Upper lobe of right lung (tissue), 1 donor: ENCODE data around the gene TXNDC15. TPM values are rescaled to one million over a fixed set of nuclear protein-coding genes. Genes with fewer than 3 reads are reported as not detected.

Experiments
- ATAC-seq: fragments of 200-7000 bp; cut with Tn5 transposase; one replicate; pipeline ENCODE4 v1.9.1; 2020; ENCODE audit warnings: mild to moderate bottlenecking, moderate library complexity
- DNase-seq: peaks from one replicate; pipeline ENCODE4 v3.0.0-alpha.2; 2020
- H3K27ac ChIP-seq: fragments of 200-600 bp; one replicate; pipeline ENCODE4 v1.8.0; 2022
- H3K27me3 ChIP-seq: fragments of 200-600 bp; one replicate; pipeline ENCODE4 v1.8.0; 2022; ENCODE audit warnings: mild to moderate bottlenecking
- H3K36me3 ChIP-seq: fragments of 200-600 bp; one replicate; pipeline ENCODE4 v1.8.0; 2022
- H3K4me1 ChIP-seq: fragments of 200-600 bp; one replicate; pipeline ENCODE4 v1.8.0; 2022
- H3K4me3 ChIP-seq: fragments of 200-600 bp; one replicate; pipeline ENCODE4 v1.8.0; 2022; ENCODE audit warnings: mild to moderate bottlenecking
- H3K9me3 ChIP-seq: fragments of 200-600 bp; one replicate; pipeline ENCODE4 v1.8.0; 2022
- intact Hi-C: fragments of 100-400 bp; cut with DNase I; formaldehyde crosslinking; loops from one replicate; pipeline ENCODE4 v1.11.0; 2022
- total RNA-seq: library from RNA; stranded (reverse); fragmentation: NEBNext Ultra II Directional; extraction: Animal tissue kit (Norgen Biotek cat#: 25700); gene quantifications from one replicate; pipeline ENCODE4 v1.2.1, GENCODE V29; 2021
- TF ChIP-seq, protein P1 (sequence below): fragments of 200-600 bp; IDR thresholded peaks from one replicate; pipeline ENCODE4 v1.8.0; 2022; ENCODE audit warnings: antibody characterized with exemption
- donor health status: DM: no; HTN: yes; CAD: no; lungs with severe emphysema.

The TXNDC15 gene
- total RNA-seq, 1 donor from 2014 or later, result 60.6 TPM

DNA sequence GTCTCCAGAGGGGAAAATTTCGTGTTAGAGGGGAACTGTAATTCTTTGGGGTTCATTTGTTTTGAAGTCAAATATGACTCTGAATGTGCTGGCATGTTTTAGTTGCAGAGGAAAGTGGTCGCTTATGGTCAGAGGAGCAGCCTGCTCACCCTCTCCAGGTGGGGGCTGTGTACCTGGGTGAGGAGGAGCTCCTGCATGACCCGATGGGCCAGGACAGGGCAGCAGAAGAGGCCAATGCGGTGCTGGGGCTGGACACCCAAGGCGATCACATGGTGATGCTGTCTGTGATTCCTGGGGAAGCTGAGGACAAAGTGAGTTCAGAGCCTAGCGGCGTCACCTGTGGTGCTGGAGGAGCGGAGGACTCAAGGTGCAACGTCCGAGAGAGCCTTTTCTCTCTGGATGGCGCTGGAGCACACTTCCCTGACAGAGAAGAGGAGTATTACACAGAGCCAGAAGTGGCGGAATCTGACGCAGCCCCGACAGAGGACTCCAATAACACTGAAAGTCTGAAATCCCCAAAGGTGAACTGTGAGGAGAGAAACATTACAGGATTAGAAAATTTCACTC is 13.5 kb downstream of the TXNDC15 start:
- intact Hi-C loops, result no loop called here
- H3K36me3 ChIP-seq, result peaks cover 31% of the 10 kb centered on the region
- peak; percentile 17 for ATAC-seq
- no peaks in the 10 kb centered on the region for H3K9me3 ChIP-seq
- no peaks in the 10 kb centered on the region for H3K27me3 ChIP-seq
- H3K4me3 ChIP-seq, result no peak overlapping the region
- H3K27ac ChIP-seq, result no peak overlapping the region
- no peak for DNase-seq
- TF ChIP-seq, protein P1, sequence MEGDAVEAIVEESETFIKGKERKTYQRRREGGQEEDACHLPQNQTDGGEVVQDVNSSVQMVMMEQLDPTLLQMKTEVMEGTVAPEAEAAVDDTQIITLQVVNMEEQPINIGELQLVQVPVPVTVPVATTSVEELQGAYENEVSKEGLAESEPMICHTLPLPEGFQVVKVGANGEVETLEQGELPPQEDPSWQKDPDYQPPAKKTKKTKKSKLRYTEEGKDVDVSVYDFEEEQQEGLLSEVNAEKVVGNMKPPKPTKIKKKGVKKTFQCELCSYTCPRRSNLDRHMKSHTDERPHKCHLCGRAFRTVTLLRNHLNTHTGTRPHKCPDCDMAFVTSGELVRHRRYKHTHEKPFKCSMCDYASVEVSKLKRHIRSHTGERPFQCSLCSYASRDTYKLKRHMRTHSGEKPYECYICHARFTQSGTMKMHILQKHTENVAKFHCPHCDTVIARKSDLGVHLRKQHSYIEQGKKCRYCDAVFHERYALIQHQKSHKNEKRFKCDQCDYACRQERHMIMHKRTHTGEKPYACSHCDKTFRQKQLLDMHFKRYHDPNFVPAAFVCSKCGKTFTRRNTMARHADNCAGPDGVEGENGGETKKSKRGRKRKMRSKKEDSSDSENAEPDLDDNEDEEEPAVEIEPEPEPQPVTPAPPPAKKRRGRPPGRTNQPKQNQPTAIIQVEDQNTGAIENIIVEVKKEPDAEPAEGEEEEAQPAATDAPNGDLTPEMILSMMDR, result no peak
- H3K4me1 ChIP-seq, result no peaks in the 10 kb centered on the region

DNA sequence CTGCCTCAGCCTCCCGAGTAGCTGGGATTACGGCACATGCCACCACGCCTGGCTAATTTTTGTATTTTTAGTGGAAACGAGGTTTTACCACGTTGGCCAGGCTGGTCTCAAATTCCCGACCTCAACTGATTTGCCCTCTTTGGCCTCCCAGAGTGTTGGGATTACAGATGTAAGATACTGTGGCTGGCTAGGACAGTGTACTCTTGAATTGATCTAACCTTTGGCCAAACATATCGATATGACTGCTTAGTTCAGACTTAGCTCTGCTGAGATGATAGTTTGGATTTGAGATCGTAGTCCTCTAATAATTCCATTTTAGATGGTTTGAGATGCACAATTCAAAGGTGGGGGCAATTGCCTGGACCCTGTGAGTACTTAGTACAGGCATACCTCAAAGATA is 15.2 kb downstream of the TXNDC15 start:
- no peak overlapping the region for H3K4me3 ChIP-seq
- ATAC-seq (no peak), DNase-seq (no peak)
- no peaks in the 10 kb centered on the region for H3K27me3 ChIP-seq
- peaks cover 46% of the 10 kb centered on the region for H3K36me3 ChIP-seq
- intact Hi-C loops, result no loop called here
- no peaks in the 10 kb centered on the region for H3K9me3 ChIP-seq
- H3K4me1 ChIP-seq, result no peaks in the 10 kb centered on the region
- no peak overlapping the region for H3K27ac ChIP-seq
- TF ChIP-seq, protein P1, result no peak

DNA sequence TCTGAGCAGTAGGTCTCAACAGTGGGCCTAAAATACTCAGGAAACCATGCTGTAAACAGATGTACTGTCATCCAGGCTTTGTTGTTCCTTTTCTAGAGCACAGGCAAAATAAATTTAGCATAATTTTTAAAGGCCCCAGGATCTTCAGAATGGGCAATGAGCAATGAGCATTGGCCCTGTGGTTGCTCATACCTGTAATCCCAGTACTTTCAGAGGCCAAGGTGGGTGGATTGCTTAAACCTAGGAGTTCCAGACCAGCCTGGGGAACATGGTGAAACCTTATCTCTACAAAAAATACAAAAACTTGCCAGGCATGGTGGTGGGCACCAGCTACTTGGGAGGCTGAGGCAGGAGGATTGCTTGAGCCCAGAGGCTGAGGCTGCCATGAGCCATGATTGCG is 17.3 kb downstream of the TXNDC15 start:
- Histone ChIP-seq H3K4me3 (no peak overlapping the region), H3K4me1 (no peaks in the 10 kb centered on the region), H3K36me3 (peaks cover 55% of the 10 kb centered on the region), H3K27ac (no peak overlapping the region), H3K9me3 (no peaks in the 10 kb centered on the region), H3K27me3 (no peaks in the 10 kb centered on the region)
- intact Hi-C loops, result no loop called here
- TF ChIP-seq, protein P1, result no peak
- DNase-seq (peak; percentile 13), ATAC-seq (no peak)

DNA sequence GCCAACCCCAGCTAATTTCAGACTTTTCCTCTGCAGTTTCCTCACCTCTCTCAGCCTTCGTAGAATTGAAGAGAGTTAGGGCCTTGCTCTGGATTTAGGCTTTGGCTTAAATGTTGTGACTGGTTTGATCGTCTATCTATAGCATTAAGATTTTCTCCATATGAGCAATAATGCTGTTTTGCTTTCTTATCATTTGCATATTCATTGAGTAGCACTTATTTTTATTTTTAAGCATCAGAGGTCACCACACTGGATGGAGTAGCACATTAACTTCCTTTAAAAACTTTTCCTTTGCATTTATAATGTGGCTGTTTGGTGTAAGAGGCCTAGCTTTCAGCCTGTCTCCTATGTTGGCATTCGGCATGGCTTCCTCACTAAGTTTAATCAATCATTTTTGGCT is 18.1 kb downstream of the TXNDC15 start:
- DNase-seq, result no peak
- Histone ChIP-seq H3K36me3 (peaks cover 60% of the 10 kb centered on the region), H3K27ac (no peak overlapping the region), H3K27me3 (no peaks in the 10 kb centered on the region), H3K4me3 (no peak overlapping the region), H3K4me1 (no peaks in the 10 kb centered on the region), H3K9me3 (no peaks in the 10 kb centered on the region)
- ATAC-seq, result no peak
- TF ChIP-seq, protein P1, result no peak
- intact Hi-C loops, result no loop called here

DNA sequence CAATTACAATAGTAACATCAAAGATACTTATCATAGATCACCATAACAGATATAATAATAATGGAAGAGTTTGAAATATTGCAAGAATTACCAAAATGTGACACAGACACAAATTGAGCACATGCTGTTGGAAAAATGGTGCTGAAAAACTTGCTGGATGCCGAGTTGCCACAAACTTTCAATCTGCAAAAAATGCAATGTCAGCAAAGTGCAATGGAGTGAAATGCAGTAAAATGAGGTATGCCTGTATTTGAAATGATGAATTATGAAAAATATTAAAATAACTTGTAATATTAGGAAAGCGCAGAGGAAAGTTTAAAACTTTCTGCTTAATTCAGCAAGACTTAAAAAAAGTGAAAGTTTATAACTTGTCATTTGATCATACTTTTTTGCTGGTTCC is 18.8 kb downstream of the TXNDC15 start:
- ATAC-seq, result no peak

More for the DNA sequence above, 18.8 kb downstream of the TXNDC15 start:
- TF ChIP-seq, protein P1, result no peak
- no peaks in the 10 kb centered on the region for H3K9me3 ChIP-seq
- H3K27me3 ChIP-seq, result no peaks in the 10 kb centered on the region
- H3K36me3 ChIP-seq, result peaks cover 59% of the 10 kb centered on the region
- H3K4me1 ChIP-seq, result no peaks in the 10 kb centered on the region
- intact Hi-C loops, result no loop called here
- no peak for DNase-seq
- no peak overlapping the region for H3K27ac ChIP-seq
- H3K4me3 ChIP-seq, result no peak overlapping the region
